A673 (cell line): ENCODE results near the gene MUSTN1. TPM values are rescaled to one million over a fixed set of nuclear protein-coding genes. Genes with fewer than 3 reads are reported as not detected.

ENCODE experiments used
- BruUV-seq: library from RNA; stranded (reverse); fragments of 400-500 nt; replicated peaks from 2 replicates; lab custom pipeline; 2021; lab: Mats Ljungman, UMichigan
- CTCF ChIA-PET: fragments of 300-600 bp; sonication (Branson Sonifier 250); formaldehyde crosslinking; loops from one replicate; lab custom pipeline; 2022; ENCODE audit warnings: antibody characterized with exemption; lab: Charles Lee
- POLR2A ChIA-PET: fragments of 300-600 bp; sonication (Branson Sonifier 250); formaldehyde crosslinking; loops from one replicate; lab custom pipeline; 2022; ENCODE audit warnings: antibody characterized with exemption; ENCODE audit not compliant: low non-redundant PET; lab: Charles Lee
- DNase-seq: peaks from one replicate; pipeline ENCODE4 v3.0.0-alpha.2; 2015; ENCODE audit warnings: low spot score
- H3K27ac ChIP-seq: fragments of 200-600 bp; sonication (generic); 2 replicates; pipeline ENCODE4 v1.5.1; 2016; ENCODE audit warnings: mixed run types, low read depth, mild to moderate bottlenecking, mixed read lengths, antibody characterized with exemption, low read length; ENCODE audit not compliant: poor library complexity, severe bottlenecking
- H3K27me3 ChIP-seq: fragments of 200-600 bp; sonication (generic); replicated peaks from 2 replicates; pipeline ENCODE4 v1.6.1; 2017; ENCODE audit warnings: mixed run types, low read depth, mild to moderate bottlenecking, mixed read lengths, antibody characterized with exemption, low read length; ENCODE audit not compliant: insufficient read depth, poor library complexity
- H3K36me3 ChIP-seq: fragments of 200-600 bp; sonication (generic); 2 replicates; pipeline ENCODE4 v1.6.1; 2016; ENCODE audit warnings: mixed run types, mild to moderate bottlenecking, mixed read lengths, antibody characterized with exemption, low read length; ENCODE audit not compliant: insufficient read depth, poor library complexity, severe bottlenecking
- H3K4me1 ChIP-seq: fragments of 200-600 bp; sonication (generic); 2 replicates; pipeline ENCODE4 v1.6.1; 2017; ENCODE audit warnings: mixed run types, mild to moderate bottlenecking, mixed read lengths, antibody characterized with exemption, low read length; ENCODE audit not compliant: insufficient read depth, poor library complexity, severe bottlenecking
- H3K4me3 ChIP-seq: fragments of 200-600 bp; sonication (generic); 2 replicates; pipeline ENCODE4 v1.5.1; 2016; ENCODE audit warnings: low read depth, mixed run types, mild to moderate bottlenecking, mixed read lengths, low read length; ENCODE audit not compliant: poor library complexity, severe bottlenecking
- H3K9me3 ChIP-seq: fragments of 200-600 bp; sonication (generic); 2 replicates; pipeline ENCODE4 v1.6.1; 2016; ENCODE audit warnings: mixed run types, low read depth, mild to moderate bottlenecking, mixed read lengths, antibody characterized with exemption, low read length; ENCODE audit not compliant: poor library complexity, severe bottlenecking
- EZH2 ChIP-seq: fragments of 200-600 bp; sonication (generic); IDR thresholded peaks from 2 replicates; pipeline ENCODE4 v1.6.1; 2017; ENCODE audit warnings: borderline replicate concordance, low read depth, mild to moderate bottlenecking, mixed read lengths, antibody characterized with exemption, low read length; ENCODE audit not compliant: poor library complexity, severe bottlenecking
- intact Hi-C: fragments of 100-400 bp; cut with micrococcal nuclease; formaldehyde crosslinking; loops from one replicate; pipeline ENCODE4 v1.10.0; 2022; ENCODE audit not compliant: unreplicated experiment
- total RNA-seq: library from RNA; stranded (reverse); gene quantifications from 2 replicates; pipeline ENCODE4 v1.2.3, GENCODE V29; 2021
- TF ChIP-seq, protein P1 (sequence below): fragments of 300-800, 200-600 bp; sonication (generic); conservative IDR thresholded peaks from 2 replicates; pipeline ENCODE4 v1.5.1; 2017; ENCODE audit warnings: low read depth, mild to moderate bottlenecking, antibody characterized with exemption, low read length, moderate library complexity, mixed read lengths

Gene MUSTN1
- total RNA-seq, 1 experiment from 2014 or later, result not detected

DNA sequence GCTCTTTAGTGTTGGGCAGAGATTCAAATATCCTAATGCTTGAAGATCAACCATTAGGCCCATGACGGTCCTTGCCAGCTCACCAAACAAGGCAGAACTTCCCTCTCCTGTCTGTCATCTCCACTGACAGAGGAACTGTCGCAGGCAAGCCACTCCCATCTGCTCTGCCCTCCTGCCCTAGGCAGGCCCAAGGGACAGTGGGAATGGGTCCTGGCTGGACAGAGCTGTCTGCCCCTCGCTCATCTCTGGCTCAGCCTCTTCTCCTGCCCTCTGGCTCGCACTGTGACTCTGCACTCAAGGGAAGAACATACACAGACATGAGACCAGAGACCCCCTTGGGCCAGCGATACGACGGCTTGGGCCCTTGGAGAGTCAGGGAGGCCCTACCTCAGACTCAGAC is 7.6 kb upstream of the MUSTN1 start:
- Histone ChIP-seq H3K27me3 (no peaks in the 10 kb centered on the region), H3K9me3 (no peaks in the 10 kb centered on the region), H3K4me3 (no peak overlapping the region), H3K36me3 (no peaks in the 10 kb centered on the region), H3K27ac (no peak overlapping the region), H3K4me1 (no peaks in the 10 kb centered on the region)
- no peak for DNase-seq
- no TSS peak for BruUV-seq
- ChIA-PET POLR2A (no interaction called here), CTCF (no interaction called here)
- TF ChIP-seq, protein P1, sequence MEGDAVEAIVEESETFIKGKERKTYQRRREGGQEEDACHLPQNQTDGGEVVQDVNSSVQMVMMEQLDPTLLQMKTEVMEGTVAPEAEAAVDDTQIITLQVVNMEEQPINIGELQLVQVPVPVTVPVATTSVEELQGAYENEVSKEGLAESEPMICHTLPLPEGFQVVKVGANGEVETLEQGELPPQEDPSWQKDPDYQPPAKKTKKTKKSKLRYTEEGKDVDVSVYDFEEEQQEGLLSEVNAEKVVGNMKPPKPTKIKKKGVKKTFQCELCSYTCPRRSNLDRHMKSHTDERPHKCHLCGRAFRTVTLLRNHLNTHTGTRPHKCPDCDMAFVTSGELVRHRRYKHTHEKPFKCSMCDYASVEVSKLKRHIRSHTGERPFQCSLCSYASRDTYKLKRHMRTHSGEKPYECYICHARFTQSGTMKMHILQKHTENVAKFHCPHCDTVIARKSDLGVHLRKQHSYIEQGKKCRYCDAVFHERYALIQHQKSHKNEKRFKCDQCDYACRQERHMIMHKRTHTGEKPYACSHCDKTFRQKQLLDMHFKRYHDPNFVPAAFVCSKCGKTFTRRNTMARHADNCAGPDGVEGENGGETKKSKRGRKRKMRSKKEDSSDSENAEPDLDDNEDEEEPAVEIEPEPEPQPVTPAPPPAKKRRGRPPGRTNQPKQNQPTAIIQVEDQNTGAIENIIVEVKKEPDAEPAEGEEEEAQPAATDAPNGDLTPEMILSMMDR, result no peak
- TF ChIP-seq EZH2, result no peak
- intact Hi-C loops, result no loop called here

DNA sequence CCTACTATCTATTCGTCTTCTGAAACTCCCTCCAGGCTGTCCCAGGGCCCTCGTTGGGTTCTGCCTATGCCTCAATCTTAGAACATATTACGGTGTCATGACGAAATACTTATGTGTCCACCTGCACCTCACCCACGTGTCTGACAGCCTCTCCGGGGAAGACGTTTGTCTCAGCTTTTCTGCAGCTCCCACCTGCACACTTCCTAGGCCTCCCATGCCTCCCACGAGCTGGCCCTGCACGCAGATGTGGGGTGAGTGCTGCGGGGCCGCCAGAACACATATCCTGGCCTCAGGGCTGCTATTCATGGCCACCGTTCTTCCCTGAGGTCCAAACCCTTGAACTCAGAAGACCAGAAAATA is 7.1 kb upstream of the MUSTN1 start:
- no peaks in the 10 kb centered on the region for H3K9me3 ChIP-seq
- H3K27ac ChIP-seq, result no peak overlapping the region
- intact Hi-C loops, result no loop called here
- H3K36me3 ChIP-seq, result no peaks in the 10 kb centered on the region
- DNase-seq, result no peak
- CTCF ChIA-PET, result no interaction called here
- no TSS peak for BruUV-seq
- TF ChIP-seq, protein P1, result no peak
- no peak for TF ChIP-seq EZH2
- H3K4me1 ChIP-seq, result no peaks in the 10 kb centered on the region
- POLR2A ChIA-PET, result no interaction called here
- no peak overlapping the region for H3K4me3 ChIP-seq
- no peaks in the 10 kb centered on the region for H3K27me3 ChIP-seq

DNA sequence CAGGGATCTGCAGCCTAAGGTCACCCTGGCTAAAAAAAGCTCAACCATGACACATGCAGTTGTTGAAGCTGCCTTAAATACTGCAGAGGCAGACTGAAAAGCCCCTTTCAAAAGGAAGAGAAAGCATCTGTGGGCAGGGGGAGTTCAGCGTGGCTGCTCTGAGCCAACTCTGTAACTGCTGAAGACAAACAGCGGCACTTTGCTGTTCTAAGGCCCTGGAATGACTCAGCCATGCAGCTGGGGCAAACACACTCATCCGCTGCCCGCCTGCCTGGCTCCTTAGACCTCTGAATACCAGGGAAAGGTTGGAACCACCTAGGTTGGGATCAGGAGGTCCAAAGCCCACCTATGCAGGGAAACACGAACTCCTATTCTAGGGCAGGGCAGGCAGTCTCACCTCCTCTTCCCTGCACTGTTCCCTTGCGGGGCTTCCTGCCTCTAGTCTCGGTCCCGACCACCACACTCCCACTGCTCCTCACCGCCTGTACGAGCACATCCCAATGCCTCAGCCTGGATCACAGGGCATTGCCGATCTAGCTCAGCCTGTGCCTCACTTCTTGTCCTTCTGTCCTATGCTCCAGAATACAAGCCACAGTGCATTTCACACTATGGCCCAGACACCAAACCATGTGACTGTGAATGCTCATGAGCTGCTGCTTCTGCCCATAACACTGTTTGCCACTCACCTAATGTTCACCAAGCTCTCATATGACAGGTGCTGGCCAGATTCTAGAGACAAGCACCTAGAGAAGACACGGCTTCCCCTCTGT is 6.6 kb upstream of the MUSTN1 start:
- Histone ChIP-seq H3K4me1 (no peaks in the 10 kb centered on the region), H3K9me3 (no peaks in the 10 kb centered on the region), H3K4me3 (no peak overlapping the region), H3K27me3 (no peaks in the 10 kb centered on the region), H3K36me3 (no peaks in the 10 kb centered on the region), H3K27ac (no peak overlapping the region)
- POLR2A ChIA-PET, result no interaction called here
- CTCF ChIA-PET, result no interaction called here
- DNase-seq, result no peak
- BruUV-seq, result no TSS peak
- no peak for TF ChIP-seq EZH2
- TF ChIP-seq, protein P1, result no peak
- intact Hi-C loops, result no loop called here
